Measurements from ENCODE around the gene TTC9.

The TTC9 gene

DNA sequence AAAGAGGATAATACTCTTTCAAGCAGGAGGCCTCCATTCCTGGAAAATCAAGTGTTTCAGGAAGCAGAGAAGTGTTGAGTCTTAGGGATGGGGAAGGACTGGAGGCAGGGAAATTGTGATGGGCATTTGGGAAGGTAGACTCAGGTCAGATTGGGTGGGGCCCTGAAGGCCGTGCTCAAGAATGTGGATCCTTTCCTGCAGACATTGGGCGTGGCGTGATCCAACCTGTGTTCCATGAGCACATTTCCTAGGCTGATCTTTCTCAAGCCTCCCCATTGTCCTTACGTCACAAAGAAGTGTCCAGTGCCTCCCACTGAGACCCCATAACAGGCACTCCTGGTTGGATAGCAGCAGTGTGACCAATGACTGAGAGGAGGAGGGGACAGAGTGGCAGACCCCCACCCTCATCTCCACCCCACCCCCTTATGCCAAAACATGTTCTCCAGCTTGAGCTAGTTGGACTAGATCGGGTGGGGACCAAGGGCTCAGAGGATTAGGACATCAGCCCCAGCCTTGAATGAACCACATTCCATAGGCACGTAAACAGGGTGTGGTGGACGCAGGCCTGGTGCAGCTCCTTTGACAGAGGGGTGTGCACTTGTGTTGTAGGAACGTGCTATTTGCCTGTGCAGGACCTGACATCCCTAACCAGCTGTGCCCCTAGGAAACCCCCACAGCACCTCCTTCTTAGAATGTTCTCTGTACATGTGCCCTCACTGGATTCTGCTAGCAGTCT lies 76.8 kb downstream of the TTC9 start:
- DNase-seq = no peak

DNA sequence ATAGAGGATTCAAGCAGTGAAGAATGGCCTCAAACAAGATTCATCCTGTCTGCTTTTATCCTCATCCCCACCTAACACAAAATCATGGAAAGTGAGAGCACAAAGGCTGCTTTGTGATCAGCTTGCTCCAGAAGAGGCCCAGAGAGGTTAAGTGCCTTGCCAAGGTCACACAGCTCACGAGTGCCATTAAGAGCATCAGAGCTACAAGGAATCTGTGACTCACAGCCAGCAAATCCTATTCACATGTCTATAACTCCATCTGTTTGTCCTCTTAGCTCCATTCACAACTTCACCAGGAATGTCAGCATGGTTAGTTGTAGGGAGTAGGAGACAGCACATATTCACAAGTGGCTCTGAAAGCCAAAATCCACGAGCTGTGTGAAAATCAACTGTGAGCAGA lies 79.8 kb downstream of the TTC9 start:
- DNase-seq = no peak

- DNase-seq = no peak
These were observed 80.7 kb downstream of the TTC9 start for GRCh38 chr14:70722418-70722817.

DNA sequence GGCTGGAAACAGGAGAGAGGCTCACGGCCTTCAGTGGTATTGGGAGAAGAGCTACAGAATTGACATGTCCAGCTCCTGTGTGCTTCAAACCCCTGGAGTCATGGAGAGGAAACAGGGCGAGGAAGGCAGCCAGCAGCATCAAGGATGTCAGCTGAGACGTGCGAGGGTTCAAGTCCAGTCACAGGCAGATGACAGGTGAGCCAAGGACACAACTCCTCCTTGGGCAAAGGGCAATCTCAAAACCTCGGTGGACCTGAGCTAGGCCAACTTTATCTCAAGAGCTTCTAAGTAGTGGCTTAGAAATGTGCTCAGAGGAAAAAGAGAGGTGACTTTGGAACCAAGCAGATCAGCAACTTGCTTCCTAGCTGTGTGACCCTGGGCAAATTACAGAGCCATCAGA lies 81.6 kb downstream of the TTC9 start:
- DNase-seq = no peak

DNA sequence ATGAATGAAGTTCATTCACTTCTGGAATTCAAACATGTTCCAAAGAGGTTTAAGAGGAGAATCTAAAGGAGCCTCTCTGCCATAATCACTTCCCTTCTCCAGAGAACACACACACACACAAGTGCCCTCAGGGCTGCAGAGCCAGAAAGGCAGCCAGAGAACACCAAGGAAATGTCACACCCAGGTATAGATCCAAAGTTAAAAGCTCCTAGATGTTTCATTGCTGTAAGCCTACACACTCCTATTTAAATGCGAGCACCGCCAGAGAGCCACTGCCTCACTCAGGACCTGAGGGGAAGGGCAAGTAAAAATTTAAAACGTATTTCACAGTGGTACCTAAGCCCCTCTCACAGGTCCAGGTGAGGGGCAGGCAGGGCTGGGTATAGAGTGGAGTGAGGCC lies 82.4 kb downstream of the TTC9 start:
- DNase-seq = no peak

GRCh38 chr14:70724944-70725343 lies 83.2 kb downstream of the TTC9 start:
- no peak for DNase-seq

Measured in activated effector memory CD4-positive, alpha-beta T cell treated with Interleukin-2 at 50 U/mL for 16 hours (primary cell).